Mucosa of rectum (tissue), 2 donors: ENCODE measurements around the gene SDC3.

Experiments
- H3K27ac ChIP-seq, 2 donors: one replicate each; pipeline ENCODE4 v1.7.0; 2013; ENCODE audit warnings: inconsistent platforms in 2 of 2, low read depth in 2 of 2, low read length in 2 of 2
- H3K27me3 ChIP-seq, 2 donors: one replicate each; pipeline ENCODE4 v1.7.0; 2013; ENCODE audit warnings: low read length in 2 of 2; ENCODE audit not compliant: control insufficient read depth in 2 of 2, insufficient read depth in 2 of 2
- H3K36me3 ChIP-seq, 2 donors: one replicate each; pipeline ENCODE4 v1.7.0; 2013; ENCODE audit warnings: low read length in 2 of 2; ENCODE audit not compliant: control insufficient read depth in 2 of 2, insufficient read depth in 2 of 2
- H3K4me1 ChIP-seq, 2 donors: one replicate each; pipeline ENCODE4 v1.7.0; 2013; ENCODE audit warnings: low read length in 2 of 2, mild to moderate bottlenecking in 1 of 2; ENCODE audit not compliant: control insufficient read depth in 2 of 2, insufficient read depth in 2 of 2
- H3K4me3 ChIP-seq, 2 donors: one replicate each; pipeline ENCODE4 v1.7.0; 2013; ENCODE audit warnings: low read length in 2 of 2
- H3K9ac ChIP-seq, 2 donors: one replicate each; pipeline ENCODE4 v1.7.0; 2013; ENCODE audit warnings: low read length in 2 of 2, low read depth in 1 of 2, mild to moderate bottlenecking in 1 of 2
- H3K9me3 ChIP-seq, 2 donors: one replicate each; pipeline ENCODE4 v1.7.0; 2013; ENCODE audit warnings: low read length in 2 of 2; ENCODE audit not compliant: control insufficient read depth in 2 of 2
- donor health status: healthy.
- donor health status: Normal muscosa, but diverticular disease.

SDC3 gene

GRCh38 chr1:30929135-30929889 is 20.8 kb upstream of the SDC3 start:
- Histone ChIP-seq H3K9ac (no peak overlapping the region), H3K27ac (peak overlapping the region in 1 of 2 donors; percentile 58), H3K9me3 (no peaks in the 10 kb centered on the region)

GRCh38 chr1:30928789-30929134 is 20.2 kb upstream of the SDC3 start:
- H3K36me3 ChIP-seq = peaks cover 11 to 24% of the 10 kb centered on the region in 2 donors
- H3K9me3 ChIP-seq = no peaks in the 10 kb centered on the region
- no peak overlapping the region for H3K4me3 ChIP-seq
- H3K4me1 ChIP-seq = peaks cover 0 to 13% of the 10 kb centered on the region in 2 donors
- H3K9ac ChIP-seq = no peak overlapping the region
- H3K27me3 ChIP-seq = no peaks in the 10 kb centered on the region
- peak overlapping the region; percentile 1 to 58 for H3K27ac ChIP-seq

More at GRCh38 chr1:30929135-30929889, 20.8 kb upstream of the SDC3 start:
- Histone ChIP-seq H3K27me3 (no peaks in the 10 kb centered on the region), H3K4me1 (peaks cover 0 to 13% of the 10 kb centered on the region in 2 donors), H3K36me3 (peaks cover 17 to 30% of the 10 kb centered on the region in 2 donors), H3K4me3 (no peak overlapping the region)

GRCh38 chr1:30928171-30928570 is 19.6 kb upstream of the SDC3 start:
- no peaks in the 10 kb centered on the region for H3K9me3 ChIP-seq
- H3K36me3 ChIP-seq = peaks cover 6 to 18% of the 10 kb centered on the region in 2 donors
- no peak overlapping the region for H3K9ac ChIP-seq
- H3K27ac ChIP-seq = peak overlapping the region; percentile 1 to 58
- H3K4me1 ChIP-seq = peaks cover 0 to 13% of the 10 kb centered on the region in 2 donors
- no peaks in the 10 kb centered on the region for H3K27me3 ChIP-seq
- H3K4me3 ChIP-seq = no peak overlapping the region

GRCh38 chr1:30927448-30927847 is 18.9 kb upstream of the SDC3 start:
- Histone ChIP-seq H3K27ac (no peak overlapping the region), H3K9me3 (no peaks in the 10 kb centered on the region)

GRCh38 chr1:30923597-30923996 is 15.0 kb upstream of the SDC3 start:
- peaks cover 0 to 6% of the 10 kb centered on the region in 2 donors for H3K4me1 ChIP-seq
- H3K36me3 ChIP-seq = no peaks in the 10 kb centered on the region
- no peaks in the 10 kb centered on the region for H3K27me3 ChIP-seq
- H3K4me3 ChIP-seq = no peak overlapping the region
- no peak overlapping the region for H3K27ac ChIP-seq
- H3K9me3 ChIP-seq = no peaks in the 10 kb centered on the region
- no peak overlapping the region for H3K9ac ChIP-seq

More at GRCh38 chr1:30927448-30927847, 18.9 kb upstream of the SDC3 start:
- no peaks in the 10 kb centered on the region for H3K27me3 ChIP-seq
- H3K4me3 ChIP-seq = no peak overlapping the region
- H3K36me3 ChIP-seq = peaks cover 2 to 14% of the 10 kb centered on the region in 2 donors
- H3K9ac ChIP-seq = no peak overlapping the region
- peaks cover 0 to 13% of the 10 kb centered on the region in 2 donors for H3K4me1 ChIP-seq

GRCh38 chr1:30920827-30921226 is 12.3 kb upstream of the SDC3 start:
- Histone ChIP-seq H3K27ac (no peak overlapping the region), H3K36me3 (no peaks in the 10 kb centered on the region), H3K4me1 (no peaks in the 10 kb centered on the region), H3K9ac (no peak overlapping the region), H3K9me3 (no peaks in the 10 kb centered on the region), H3K27me3 (no peaks in the 10 kb centered on the region), H3K4me3 (no peak overlapping the region)

- H3K9me3 ChIP-seq = no peaks in the 10 kb centered on the region
- peak overlapping the region in 1 of 2 donors; percentile 21 for H3K27ac ChIP-seq
- H3K27me3 ChIP-seq = no peaks in the 10 kb centered on the region
- no peaks in the 10 kb centered on the region for H3K4me1 ChIP-seq
- H3K9ac ChIP-seq = no peak overlapping the region
- H3K4me3 ChIP-seq = no peak overlapping the region
- no peaks in the 10 kb centered on the region for H3K36me3 ChIP-seq
Observed at GRCh38 chr1:30919025-30919881, 10.7 kb upstream of the SDC3 start.

- no peaks in the 10 kb centered on the region for H3K27me3 ChIP-seq
- no peak overlapping the region for H3K9ac ChIP-seq
- no peak overlapping the region for H3K4me3 ChIP-seq
- H3K9me3 ChIP-seq = no peaks in the 10 kb centered on the region
- no peaks in the 10 kb centered on the region for H3K36me3 ChIP-seq
- H3K27ac ChIP-seq = no peak overlapping the region
- H3K4me1 ChIP-seq = peaks cover under 1 to 2% of the 10 kb centered on the region in 2 donors
Observed at GRCh38 chr1:30916296-30916695, 7.7 kb upstream of the SDC3 start.

GRCh38 chr1:30915491-30916230 is 7.1 kb upstream of the SDC3 start:
- H3K4me3 ChIP-seq = no peak overlapping the region
- H3K9me3 ChIP-seq = no peaks in the 10 kb centered on the region
- no peaks in the 10 kb centered on the region for H3K36me3 ChIP-seq
- H3K4me1 ChIP-seq = peaks cover 2 to 5% of the 10 kb centered on the region in 2 donors
- H3K27ac ChIP-seq = no peak overlapping the region
- no peak overlapping the region for H3K9ac ChIP-seq
- no peaks in the 10 kb centered on the region for H3K27me3 ChIP-seq
